Ovary (tissue), 3 donors: ENCODE results near the gene C14orf93.

ENCODE experiments used
- POLR2A ChIP-seq: fragments of 450-650 bp; IDR thresholded peaks from one replicate; pipeline ENCODE4 v1.6.1; 2017; ENCODE audit warnings: antibody characterized with exemption, mild to moderate bottlenecking, moderate library complexity
- TF ChIP-seq, protein P1 (sequence below), 3 donors: fragments of 450-650 bp in 2 of 3; fragments of 200-600 bp in 1 of 3; IDR thresholded peaks; one replicate each; pipeline versions ENCODE4 v1.5.1 to v1.8.0; 2016 to 2022; ENCODE audit warnings: antibody characterized with exemption in 3 of 3, mild to moderate bottlenecking in 1 of 3
- donor health status: DM: no; HTN: no; CAD: no.

DNA sequence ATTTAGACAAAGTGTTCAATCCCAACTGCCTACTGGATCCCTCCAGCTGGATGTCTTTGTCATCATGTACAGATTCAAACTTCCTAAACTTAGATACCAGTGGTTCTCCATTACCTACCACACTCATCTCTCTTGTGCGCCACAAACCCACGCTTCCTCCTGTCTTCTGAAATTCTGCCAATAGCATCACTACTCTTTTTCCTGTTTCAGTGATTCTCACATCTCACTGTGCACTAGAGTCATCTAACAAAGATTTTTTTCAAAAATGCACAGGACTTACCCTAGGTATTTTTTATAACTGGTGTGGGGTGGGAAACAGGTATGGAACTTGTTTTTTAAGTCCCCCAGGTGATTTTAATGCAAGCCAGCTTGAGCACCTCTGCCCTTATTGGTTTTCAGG lies 18.9 kb upstream of the C14orf93 start:
- TF ChIP-seq, protein P1, sequence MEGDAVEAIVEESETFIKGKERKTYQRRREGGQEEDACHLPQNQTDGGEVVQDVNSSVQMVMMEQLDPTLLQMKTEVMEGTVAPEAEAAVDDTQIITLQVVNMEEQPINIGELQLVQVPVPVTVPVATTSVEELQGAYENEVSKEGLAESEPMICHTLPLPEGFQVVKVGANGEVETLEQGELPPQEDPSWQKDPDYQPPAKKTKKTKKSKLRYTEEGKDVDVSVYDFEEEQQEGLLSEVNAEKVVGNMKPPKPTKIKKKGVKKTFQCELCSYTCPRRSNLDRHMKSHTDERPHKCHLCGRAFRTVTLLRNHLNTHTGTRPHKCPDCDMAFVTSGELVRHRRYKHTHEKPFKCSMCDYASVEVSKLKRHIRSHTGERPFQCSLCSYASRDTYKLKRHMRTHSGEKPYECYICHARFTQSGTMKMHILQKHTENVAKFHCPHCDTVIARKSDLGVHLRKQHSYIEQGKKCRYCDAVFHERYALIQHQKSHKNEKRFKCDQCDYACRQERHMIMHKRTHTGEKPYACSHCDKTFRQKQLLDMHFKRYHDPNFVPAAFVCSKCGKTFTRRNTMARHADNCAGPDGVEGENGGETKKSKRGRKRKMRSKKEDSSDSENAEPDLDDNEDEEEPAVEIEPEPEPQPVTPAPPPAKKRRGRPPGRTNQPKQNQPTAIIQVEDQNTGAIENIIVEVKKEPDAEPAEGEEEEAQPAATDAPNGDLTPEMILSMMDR (IDR thresholded peaks at IDR 0.05) = no peak
- no peak for TF ChIP-seq POLR2A
